GM20431 (cell line): ENCODE results near the gene IDE.
"Not testable (repeated sequence)": the region's sequence is repeated elsewhere in the genome, so short reads cannot be mapped to it uniquely, and the experiment has no call there.

Experiments used
- in situ Hi-C: fragments of 300-500 bp; cut with MseI, MboI; formaldehyde crosslinking; loops from one replicate; pipeline ENCODE4 v1.15.0; 2020; ENCODE audit warnings: low sequenced_read_pairs; ENCODE audit not compliant: unreplicated experiment

The IDE gene

DNA sequence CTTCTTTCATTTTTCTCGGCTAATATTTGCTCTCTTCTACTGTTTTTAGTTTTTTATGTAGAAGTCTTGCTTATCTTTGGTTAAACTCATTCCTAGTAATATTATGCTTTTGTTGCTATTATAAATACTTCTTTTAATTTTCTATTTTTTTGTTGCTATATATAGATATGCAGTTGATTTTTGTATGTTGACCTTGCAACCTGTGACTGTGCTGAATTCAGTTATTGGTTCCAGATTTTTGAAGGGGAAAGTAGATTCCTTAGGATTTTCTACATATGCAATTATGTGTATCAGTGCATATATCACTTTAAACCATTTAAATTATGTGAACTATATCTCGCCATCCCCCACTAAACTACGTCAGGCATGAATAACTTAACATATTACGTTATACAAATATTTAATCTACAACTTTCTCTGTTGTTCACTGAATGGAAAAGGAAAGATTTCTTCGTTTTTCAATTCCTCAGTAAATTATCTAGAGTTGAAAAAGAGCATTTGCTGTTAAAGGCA lies 71.5 kb downstream of the IDE start:
- in situ Hi-C loops = no loop called here

DNA sequence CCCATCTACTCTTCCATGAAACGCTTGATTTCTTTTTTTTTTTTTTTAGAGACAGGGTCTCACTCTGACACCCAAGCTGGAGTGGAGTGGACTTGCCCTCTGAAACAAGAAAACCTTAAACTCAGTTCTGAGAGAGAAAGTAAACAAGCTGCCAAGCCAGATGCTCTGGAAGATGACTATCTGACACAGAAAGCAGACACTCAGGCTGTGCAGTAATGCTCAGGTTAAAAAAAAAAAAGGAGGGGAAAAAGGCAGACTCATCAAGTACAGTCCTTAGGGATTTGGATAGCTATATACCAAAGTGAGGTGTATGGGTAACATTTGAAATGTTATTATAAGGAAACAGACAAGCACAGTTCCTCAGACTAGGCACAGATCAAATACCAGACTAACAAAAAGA lies 80.5 kb downstream of the IDE start:
- in situ Hi-C loops = no loop called here

DNA sequence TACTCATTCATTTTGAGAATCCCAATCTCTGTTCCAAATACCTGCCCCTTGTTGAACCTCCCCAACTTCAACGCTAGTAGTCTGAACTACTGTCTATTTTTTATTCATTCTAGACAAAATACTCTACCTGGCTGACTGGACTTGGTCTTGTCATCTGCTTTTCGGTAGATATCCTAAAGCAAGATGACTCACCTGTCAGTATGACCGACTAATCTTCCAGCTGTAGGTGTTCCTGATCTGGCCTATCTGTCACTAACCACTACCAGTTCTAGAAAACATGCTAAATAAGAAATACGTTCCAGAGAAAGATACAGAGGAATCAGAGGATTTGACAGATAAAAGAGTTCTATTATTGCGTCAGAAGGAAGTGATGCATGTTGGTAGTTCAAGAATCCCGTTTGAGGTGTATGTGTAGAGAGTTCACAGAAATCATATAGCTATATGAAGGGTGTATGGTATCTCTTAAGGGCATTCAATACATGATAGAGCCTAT lies 81.1 kb downstream of the IDE start:
- in situ Hi-C loops = no loop called here

DNA sequence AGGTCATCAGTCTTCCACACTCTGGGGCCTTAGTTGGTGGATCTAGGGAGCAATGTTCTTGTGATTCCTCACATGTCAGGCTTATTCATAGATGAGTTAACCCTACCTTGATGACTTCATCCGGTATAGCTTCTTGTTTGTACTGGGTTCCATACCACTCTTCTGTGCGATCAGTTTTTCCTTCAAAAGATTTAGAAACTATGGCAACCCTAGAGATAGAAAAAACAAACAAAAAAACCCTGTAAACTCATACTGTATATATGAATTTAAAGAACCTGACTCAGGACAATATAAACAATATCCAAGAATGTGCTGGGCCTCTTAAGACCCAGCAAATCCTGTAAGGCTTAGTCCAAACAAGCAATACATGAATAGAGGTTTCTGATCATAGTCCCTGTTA lies 83.5 kb downstream of the IDE start:
- in situ Hi-C loops = no loop called here

DNA sequence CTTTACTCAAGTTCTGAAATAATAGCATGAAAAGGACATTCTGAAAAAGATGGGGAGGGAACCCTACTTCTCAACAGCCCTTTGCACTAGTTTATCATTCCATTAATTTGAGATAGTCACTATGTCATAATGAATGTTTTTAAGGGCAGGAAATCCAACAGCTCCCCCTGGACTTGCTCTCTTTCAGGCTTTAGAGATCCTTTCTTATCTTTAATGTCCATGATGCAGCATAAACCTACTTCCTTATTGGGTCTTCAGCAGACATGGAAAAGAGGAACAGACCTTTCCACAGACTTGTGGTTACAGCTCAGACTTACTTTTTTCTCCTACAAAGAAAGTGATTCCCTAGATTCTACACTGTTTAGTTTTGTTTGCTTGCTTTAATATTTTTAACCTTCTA lies 87.3 kb downstream of the IDE start:
- in situ Hi-C loops = no loop called here

DNA sequence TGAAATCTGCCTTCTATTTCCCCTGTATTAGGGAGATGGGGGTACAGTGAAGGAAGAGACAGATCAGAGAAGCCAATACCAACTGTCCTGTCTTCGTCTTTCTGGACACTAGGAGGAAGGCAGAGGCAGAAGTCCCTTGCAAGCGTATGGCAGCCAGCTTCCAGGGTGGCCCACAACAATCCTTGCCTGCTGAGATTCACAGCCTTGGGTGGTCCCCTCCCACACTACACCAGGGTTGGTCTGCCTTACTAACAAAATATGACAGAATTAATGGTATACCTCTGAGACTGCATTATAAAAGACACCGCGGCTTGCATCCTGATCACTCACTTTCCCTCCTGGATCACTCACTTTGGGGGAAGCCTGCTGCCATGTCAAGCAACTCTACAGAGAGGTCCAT lies 90.4 kb downstream of the IDE start:
- in situ Hi-C loops = no loop called here

DNA sequence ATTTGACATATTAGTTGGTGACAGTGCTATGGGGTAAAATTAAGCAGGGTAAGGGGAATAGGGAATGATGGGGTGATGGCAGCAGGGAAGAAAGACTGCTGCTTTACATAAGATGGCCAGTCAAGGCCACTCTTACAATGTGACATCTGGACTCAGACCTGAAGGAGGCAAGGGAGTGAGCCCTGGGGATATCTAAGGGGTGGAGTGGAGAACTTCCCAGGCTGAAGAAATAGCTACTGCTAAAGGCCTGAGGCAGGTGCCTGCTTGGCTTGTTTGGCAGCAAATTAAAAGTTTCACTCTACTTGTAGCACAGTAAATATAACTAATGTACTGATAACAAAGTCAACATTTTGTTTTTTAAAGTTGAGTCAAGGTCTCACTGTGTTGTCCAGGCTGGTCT lies 93.5 kb downstream of the IDE start:
- in situ Hi-C loops = no loop called here

DNA sequence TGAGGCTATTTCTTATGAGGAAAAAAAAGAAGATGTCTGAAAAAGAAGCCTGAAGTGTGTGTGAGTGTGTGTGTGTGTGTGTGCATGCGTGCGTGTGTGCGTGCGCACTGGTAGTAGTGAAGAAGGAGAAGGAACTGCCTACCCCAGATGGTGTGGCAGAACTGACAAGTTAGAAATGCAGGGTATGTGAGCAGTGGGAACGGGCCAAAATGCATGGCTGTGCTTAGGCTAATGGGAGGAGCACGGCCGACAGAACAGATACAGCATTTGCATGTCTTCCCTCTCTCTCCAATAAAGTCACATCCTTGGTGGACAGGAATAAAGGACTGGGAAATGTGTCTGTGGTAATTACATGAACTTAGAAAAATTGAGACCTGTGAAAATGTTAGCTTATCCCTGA lies 94.3 kb downstream of the IDE start:
- in situ Hi-C loops = no loop called here

DNA sequence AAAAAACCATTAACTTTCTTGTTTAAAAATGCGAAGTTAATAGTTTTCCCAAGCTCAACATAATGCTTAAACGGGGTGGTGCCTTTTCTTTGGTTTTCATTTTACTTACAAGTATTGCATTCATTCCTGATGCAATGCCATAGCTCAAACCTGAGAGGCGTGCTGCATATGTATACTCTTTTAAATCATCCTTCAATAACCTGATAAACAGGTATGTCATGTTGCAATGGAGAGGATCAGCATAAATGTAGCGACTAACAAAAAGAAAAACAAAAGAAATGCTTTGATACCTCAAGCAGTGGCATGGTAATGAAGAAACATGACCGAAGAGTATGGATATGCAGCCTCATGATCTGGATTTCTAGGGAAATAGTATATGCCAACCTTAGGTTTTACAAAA lies 95.4 kb downstream of the IDE start:
- in situ Hi-C loops = no loop called here

DNA sequence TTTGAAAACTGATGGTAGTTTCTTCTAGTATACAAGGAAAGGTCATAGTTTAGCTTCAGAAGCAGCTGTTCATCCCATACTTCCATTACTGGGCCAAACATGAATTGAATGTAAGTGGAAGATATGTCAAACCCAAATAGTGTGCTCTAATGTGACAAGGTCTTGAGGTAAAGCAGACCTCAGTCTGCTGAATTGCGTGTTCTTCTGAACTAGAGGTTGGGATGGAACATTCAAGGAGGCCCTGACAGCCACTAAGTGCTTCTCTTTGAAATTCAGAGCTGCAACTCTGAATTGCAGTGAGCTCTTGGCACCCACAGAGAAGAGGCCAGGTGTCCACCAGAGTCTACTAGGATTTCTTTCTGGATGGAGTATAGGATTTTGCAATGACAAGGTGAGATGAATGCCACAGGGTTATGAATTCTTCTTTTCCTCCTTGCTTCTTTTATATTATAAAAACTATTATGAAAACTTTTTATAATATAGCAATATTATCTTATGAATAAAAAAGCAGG lies 98.5 kb downstream of the IDE start:
- in situ Hi-C loops = no loop called here

DNA sequence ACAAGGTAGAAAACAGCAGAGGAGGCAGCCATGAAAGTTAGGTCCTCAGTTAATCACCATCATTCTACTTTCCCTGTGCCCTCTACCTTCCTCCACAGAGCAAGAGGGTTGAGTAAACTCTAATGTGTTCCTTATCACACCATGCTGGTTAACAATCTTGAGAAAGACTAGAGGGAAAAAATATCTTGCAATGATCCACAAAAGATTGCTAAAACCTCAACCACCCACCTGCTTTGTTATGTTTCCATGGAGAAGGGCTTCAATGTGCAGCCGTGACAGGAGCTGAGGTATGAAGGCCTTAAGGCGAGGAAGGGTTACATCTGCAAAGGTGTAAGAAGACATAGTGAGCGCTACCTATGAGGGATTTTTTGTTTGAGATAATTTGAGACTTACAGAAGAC lies 103.9 kb downstream of the IDE start:
- in situ Hi-C loops = no loop called here

DNA sequence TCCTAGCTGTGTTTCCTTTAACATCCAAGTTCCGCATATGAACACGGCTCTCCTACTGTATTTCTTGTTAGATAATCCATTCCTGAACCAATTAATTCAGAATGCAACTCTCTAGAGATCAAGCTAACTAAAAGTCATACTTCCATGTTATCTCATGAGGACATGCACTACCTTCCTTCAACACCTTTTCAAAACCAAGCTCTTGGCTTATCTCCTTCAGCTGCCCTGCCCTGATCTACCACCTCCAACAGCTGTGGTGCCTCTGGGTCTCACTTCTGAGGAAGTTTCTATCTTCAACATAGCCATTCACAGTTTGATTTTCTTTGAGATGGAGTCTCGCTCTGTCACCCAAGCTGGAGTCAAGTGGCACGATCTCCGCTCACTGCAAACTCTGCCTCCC lies 109.5 kb downstream of the IDE start:
- in situ Hi-C loops = no loop called here

DNA sequence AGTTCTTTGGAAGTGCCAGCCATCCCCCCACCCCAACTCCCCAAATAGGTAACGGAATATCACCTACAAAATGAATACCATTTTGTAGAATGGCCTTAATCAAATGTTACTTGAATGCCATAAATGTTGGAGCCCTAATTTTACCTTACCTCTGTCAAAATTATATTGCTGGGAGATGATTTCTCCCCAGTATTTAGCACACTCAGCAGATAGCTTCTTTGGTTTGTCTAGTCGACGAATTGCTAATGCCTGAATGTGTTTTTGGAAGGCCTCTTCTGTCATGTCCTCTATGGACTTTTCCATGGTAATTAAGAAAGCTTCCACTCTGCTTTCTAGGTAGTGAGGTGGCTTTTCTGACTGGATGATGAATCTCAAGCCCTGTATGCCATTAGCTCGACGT lies 110.3 kb downstream of the IDE start:
- in situ Hi-C loops = no loop called here

DNA sequence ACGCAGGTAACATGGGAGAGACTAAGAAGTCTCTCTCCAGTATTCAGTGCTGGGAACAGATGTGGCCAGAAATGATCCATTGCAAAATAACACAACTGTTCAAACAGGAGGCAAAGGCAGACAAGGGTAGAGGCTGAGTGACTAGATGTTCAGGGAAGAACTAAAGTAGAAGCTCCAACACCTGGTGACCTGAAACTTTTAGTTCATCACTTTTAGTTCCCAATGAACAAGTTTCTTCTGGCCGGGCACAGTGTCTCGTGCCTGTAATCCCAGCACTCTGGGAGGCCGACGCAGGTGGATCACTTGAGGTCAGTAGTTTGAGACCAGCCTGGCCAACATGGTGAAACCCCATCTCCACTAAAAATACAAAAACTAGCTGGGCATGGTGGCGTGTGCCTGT lies 118.9 kb downstream of the IDE start:
- in situ Hi-C loops = not testable (repeated sequence)

DNA sequence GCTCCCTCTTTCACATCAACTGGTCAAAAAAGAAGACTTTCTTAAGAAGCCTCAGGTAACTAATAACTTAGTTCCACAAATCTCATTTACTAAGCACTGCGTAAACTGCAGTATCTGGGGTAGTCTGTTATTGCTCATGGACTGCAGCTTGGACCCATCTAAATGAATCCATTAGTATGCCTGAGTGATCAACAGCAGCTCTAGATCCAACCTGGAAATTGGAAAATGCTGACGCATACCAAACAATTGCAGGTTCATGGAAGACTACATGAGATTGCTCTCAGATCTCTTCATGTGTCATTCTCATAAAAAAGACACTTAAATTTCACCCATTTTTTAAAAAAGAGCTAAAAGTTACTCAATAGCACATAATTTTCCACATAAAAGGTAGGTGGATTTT lies 121.6 kb downstream of the IDE start:
- in situ Hi-C loops = no loop called here

DNA sequence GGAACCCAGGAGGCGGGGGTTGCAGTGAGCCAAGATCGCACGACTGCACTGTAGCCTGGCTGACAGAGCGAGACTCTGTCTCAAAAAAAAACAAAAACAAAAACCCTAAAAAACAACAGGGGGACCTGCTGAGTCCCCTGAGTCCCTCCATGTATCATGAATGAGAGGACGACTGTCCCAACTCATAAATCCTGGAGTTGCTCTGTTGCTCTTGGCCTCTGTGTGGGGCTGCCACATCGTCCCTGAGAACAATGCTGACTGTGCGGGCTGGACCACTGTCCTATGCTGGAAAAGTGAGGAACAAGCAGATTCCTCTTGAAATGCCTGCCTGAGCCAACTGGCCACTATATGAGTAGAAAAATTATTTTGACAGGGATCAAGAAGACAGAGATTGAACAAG lies 122.5 kb downstream of the IDE start:
- in situ Hi-C loops = no loop called here

DNA sequence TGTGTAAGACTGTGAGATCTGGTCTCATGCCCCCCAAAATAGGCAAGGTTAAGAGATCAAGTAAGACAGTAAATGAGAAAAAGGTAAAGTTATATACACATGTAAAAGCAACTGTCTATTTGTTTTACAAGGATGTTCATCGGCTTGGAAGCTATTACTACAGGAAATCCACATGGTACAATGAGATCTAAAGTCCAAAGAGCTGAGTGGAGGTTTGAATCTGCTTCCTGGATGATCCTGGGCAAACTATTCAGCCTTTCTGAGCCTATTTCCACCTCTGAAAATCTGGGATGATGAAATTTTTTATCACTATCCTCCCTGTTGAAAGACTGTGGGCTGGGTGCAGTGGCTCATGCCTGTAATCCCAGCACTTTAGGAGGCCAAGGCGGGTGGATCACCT lies 123.0 kb downstream of the IDE start:
- in situ Hi-C loops = no loop called here

DNA sequence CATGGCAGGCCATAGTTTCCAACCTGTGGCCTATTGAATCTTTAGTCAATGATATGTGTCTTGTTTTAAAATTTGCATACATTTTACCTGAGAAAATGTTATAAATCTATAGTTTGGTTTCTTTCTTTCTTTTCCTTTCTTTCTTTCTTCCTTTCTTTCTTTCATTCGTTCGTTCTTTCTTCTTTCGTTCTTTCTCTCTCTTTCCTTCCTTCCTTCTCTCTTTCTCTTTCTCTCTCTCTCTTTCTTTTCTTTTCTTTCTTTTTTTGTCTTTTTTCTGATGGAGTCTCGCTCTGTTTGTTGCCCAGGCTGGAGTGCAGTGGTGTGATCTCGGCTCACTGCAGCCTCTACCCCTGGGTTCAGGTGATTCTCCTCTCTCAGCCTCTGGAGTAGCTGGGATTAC lies 133.3 kb downstream of the IDE start:
- in situ Hi-C loops = no loop called here

DNA sequence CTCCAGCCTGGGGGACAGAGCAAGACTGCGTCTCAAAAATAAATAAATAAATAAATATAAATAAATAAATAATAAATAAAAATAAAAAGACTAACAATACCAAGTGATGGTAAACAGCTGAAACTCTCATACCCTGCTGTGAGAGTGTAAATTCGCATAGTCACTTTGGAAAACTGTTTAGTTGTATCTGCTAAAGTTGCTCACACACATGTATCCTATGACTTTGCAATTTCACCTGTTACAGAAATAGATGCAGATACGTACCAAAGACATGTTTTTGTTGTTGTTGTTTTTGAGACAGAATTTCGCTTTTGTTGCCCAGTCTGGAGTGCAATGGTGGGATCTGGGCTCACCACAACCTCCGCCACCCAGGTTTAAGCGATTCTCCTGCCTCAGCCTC lies 135.7 kb downstream of the IDE start:
- in situ Hi-C loops = loop anchor here (10.0 kb wide), 1 partner anchor 353 kb away; no protein-coding TSS in a partner anchor

DNA sequence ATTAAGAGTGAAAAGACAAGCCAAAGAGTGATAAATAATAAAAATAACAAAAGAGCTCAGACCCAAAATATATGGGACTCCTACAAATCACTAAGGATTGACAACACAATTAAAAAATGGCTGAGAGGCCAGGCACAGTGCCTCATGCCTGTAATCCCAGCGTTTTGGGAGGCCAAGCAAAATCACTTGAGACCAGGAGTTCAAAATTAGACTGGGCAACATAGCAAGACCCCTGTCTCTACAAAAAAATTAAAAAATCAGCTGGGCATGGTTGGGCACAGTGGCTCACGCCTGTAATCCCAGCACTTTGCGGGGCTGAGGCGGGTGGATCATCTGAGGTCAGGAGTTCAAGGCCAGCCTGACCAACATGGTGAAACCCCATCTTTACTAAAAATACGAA lies 137.3 kb downstream of the IDE start:
- in situ Hi-C loops = loop anchor here (10.0 kb wide), 1 partner anchor 352 kb away; no protein-coding TSS in a partner anchor

DNA sequence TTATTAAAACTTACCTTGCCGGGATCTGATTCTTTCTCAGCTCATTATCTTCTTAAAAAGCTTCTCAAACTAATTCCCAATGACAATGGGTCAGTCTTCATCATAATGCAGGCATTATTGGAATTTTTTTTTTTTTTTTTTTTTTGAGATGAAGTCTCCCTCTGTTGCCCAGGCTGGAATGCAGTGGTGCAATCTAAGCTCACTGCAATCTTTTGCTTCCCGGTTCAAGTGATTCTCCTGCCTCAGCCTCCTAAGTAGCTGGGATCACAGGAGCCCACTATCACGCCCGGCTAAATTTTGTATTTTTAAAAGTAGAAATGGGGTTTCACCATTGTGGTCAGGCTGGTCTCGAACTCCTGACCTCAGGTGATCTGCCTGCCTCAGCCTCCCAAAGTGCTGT lies 137.8 kb downstream of the IDE start:
- in situ Hi-C loops = loop anchor here (10.0 kb wide), 1 partner anchor 351 kb away; no protein-coding TSS in a partner anchor

DNA sequence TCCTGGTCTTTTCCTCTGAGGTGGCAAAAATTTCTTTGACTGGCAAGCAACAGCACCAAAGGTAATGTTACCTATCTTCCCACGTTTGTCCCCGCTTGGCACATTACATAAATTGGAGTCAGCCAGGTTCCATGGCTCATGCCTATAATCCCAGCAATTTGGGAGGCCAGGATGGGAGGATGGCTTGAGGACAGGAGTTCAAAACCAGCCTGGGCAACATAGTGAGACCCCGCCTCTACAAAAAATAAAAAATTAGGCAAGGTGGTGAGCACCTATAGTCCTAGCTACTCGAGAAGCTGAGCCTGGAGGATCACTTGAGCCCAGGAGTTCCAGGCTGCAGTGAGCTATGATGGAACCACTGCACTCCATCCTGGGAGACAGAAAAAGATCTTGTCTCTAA lies 139.5 kb downstream of the IDE start:
- in situ Hi-C loops = loop anchor here (10.0 kb wide), 1 partner anchor 350 kb away; no protein-coding TSS in a partner anchor
